GM12801 (cell line): Measurements from ENCODE around the gene AMMECR1L.

Source experiments
- CTCF ChIP-seq: IDR thresholded peaks from one replicate; pipeline ENCODE4 v1.5.1; 2011; ENCODE audit warnings: control low read depth; ENCODE audit not compliant: insufficient read length; ENCODE audit errors: extremely low read depth

AMMECR1L gene

GRCh38 chr2:127893033-127893432, 7.3 kb upstream of the AMMECR1L start:
- TF ChIP-seq CTCF: no peak

GRCh38 chr2:127891811-127892210, 6.1 kb upstream of the AMMECR1L start:
- TF ChIP-seq CTCF: no peak

GRCh38 chr2:127888772-127889171, 3.0 kb upstream of the AMMECR1L start:
- TF ChIP-seq CTCF: no peak

GRCh38 chr2:127887776-127888130, 2.0 kb upstream of the AMMECR1L start:
- no peak for TF ChIP-seq CTCF

- TF ChIP-seq CTCF: no peak
These were observed 1.5 kb upstream of the AMMECR1L start for GRCh38 chr2:127887082-127887775.

GRCh38 chr2:127884436-127884835, 1.3 kb downstream of the AMMECR1L start:
- no peak for TF ChIP-seq CTCF

GRCh38 chr2:127879899-127880298, 5.9 kb downstream of the AMMECR1L start:
- TF ChIP-seq CTCF: no peak
